Spleen (tissue), 7 donors: Measurements from ENCODE around the gene PIBF1.

Source experiments
- POLR2A ChIP-seq, 3 donors: fragments of 450-650 bp; IDR thresholded peaks; one replicate each; pipeline ENCODE4 v1.5.1; 2017; ENCODE audit warnings: antibody characterized with exemption in 3 of 3, mild to moderate bottlenecking in 1 of 3
- POLR2AphosphoS5 ChIP-seq, 3 donors: sonication (generic); formaldehyde crosslinking; IDR thresholded peaks; one replicate each; pipeline ENCODE4 v1.5.1; 2017; ENCODE audit warnings: antibody characterized with exemption in 3 of 3
- TF ChIP-seq, protein P1 (sequence below), 11 experiments: fragments of 200-600 bp in 7 of 11; fragments of 450-650 bp in 4 of 11; sonication (generic) in 4 of 11; IDR thresholded peaks in 8 of 11; conservative IDR thresholded peaks in 3 of 11; 1 replicate in 7 of 11; 2 replicates in 4 of 11; pipeline versions ENCODE4 v1.4.0 to v1.8.0; 2016 to 2021; ENCODE audit warnings: antibody characterized with exemption in 11 of 11, inconsistent platforms in 4 of 11, mild to moderate bottlenecking in 1 of 11
- donor health status: DM: no; HTN: no; CAD: no; lungs with moderate emphysema.
- donor health status: DM: no; HTN: no; CAD: no.
- donor health status: DM: no; HTN: no; CAD: no.

DNA sequence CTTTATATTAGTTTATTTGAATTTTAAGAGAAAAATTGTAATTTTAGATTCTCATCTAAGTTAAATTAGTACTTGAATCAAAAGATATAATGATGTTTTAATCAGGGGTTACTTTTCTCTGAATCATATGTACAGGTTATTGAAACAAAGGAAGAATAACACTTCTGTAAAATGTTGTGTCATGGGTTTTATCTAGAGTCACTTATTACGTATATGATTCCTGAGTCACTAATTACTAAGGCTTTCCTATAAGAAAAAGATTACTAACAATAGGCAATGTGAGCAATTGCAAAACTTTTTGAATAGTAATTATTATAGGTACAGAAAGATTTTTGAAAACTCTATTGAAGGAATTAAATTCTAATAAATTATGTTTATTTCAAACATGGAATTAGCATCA is 177.7 kb downstream of the PIBF1 start:
- TF ChIP-seq POLR2A (IDR thresholded peaks at IDR 0.05) (no peak), POLR2AphosphoS5 (IDR thresholded peaks at IDR 0.05) (no peak)
- TF ChIP-seq, protein P1, sequence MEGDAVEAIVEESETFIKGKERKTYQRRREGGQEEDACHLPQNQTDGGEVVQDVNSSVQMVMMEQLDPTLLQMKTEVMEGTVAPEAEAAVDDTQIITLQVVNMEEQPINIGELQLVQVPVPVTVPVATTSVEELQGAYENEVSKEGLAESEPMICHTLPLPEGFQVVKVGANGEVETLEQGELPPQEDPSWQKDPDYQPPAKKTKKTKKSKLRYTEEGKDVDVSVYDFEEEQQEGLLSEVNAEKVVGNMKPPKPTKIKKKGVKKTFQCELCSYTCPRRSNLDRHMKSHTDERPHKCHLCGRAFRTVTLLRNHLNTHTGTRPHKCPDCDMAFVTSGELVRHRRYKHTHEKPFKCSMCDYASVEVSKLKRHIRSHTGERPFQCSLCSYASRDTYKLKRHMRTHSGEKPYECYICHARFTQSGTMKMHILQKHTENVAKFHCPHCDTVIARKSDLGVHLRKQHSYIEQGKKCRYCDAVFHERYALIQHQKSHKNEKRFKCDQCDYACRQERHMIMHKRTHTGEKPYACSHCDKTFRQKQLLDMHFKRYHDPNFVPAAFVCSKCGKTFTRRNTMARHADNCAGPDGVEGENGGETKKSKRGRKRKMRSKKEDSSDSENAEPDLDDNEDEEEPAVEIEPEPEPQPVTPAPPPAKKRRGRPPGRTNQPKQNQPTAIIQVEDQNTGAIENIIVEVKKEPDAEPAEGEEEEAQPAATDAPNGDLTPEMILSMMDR (IDR thresholded peaks at IDR 0.05 in 8 of 11, conservative IDR thresholded peaks at IDR 0.05 in 3 of 11) = no peak
